Heart right ventricle (tissue), 16 donors: ENCODE data around the gene NNT. TPM values are rescaled to one million over a fixed set of nuclear protein-coding genes. Genes with fewer than 3 reads are reported as not detected.

Source experiments
- ATAC-seq, 8 donors: fragments of 200-7000 bp; cut with Tn5 transposase; one replicate each; pipeline ENCODE4 v1.9.1; 2020; ENCODE audit warnings: mild to moderate bottlenecking in 8 of 8, moderate library complexity in 8 of 8, moderate number of reproducible peaks in 1 of 8
- DNase-seq, 2 donors: peaks; one replicate each; pipeline ENCODE4 v3.0.0-alpha.2; 2020
- H3K27ac ChIP-seq, 10 donors: fragments of 200-600 bp; sonication (generic) in 2 of 10; one replicate each; pipeline versions ENCODE4 v1.5.0 to v1.8.0; 2020 to 2022; ENCODE audit warnings: mild to moderate bottlenecking in 3 of 10
- H3K27me3 ChIP-seq, 7 donors: fragments of 200-600 bp; one replicate each; pipeline ENCODE4 v1.8.0; 2021 to 2022; ENCODE audit warnings: mild to moderate bottlenecking in 2 of 7
- H3K36me3 ChIP-seq, 9 donors: fragments of 200-600 bp; sonication (generic) in 1 of 9; one replicate each; pipeline versions ENCODE4 v1.5.0 to v1.8.0; 2020 to 2022; ENCODE audit warnings: mild to moderate bottlenecking in 2 of 9
- H3K4me1 ChIP-seq, 9 donors: fragments of 200-600 bp; sonication (generic) in 1 of 9; one replicate each; pipeline versions ENCODE4 v1.5.0 to v1.8.0; 2020 to 2022; ENCODE audit warnings: mild to moderate bottlenecking in 4 of 9
- H3K4me3 ChIP-seq, 10 donors: fragments of 200-600 bp; sonication (generic) in 2 of 10; one replicate each; pipeline versions ENCODE4 v1.5.0 to v1.8.0; 2020 to 2022; ENCODE audit warnings: mild to moderate bottlenecking in 7 of 10, moderate library complexity in 2 of 10
- H3K9me3 ChIP-seq, 11 donors: fragments of 200-600 bp in 10 of 11; sonication (generic) in 2 of 11; one replicate each; pipeline versions ENCODE4 v1.5.0 to v1.8.0; 2013 to 2022; ENCODE audit warnings: mild to moderate bottlenecking in 2 of 11, control low read depth in 1 of 11, moderate library complexity in 1 of 11
- WGBS, 2 donors: extraction: QIAGEN DNeasy Blood & Tissue Kit; methylation state at CpG; one replicate each; pipeline ENCODE4 v1.1.7; 2013; ENCODE audit warnings: inconsistent platforms in 1 of 2; 5-methylcytosine and 5-hydroxymethylcytosine counted together
- intact Hi-C, 10 donors: fragments of 100-400 bp; cut with DNase I; formaldehyde crosslinking; loops; one replicate each; pipeline versions ENCODE4 v1.11.1 to v1.14.2; 2022
- polyA plus RNA-seq, 2 donors: library from polyadenylated mRNA; stranded (reverse); fragments of 200-250 nt; gene quantifications; one replicate each; pipeline ENCODE4 v1.2.3, GENCODE V29; 2013
- total RNA-seq, 10 donors: library from RNA; stranded (reverse); fragmentation: NEBNext Ultra II Directional in 3 of 10; extraction: Animal tissue kit (Norgen Biotek cat#: 25700) in 3 of 10; gene quantifications; one replicate each; pipeline versions ENCODE4 v1.2.1 to v1.2.4, GENCODE V29; 2021 to 2023
- TF ChIP-seq, protein P1 (sequence below), 9 donors: fragments of 200-600 bp; sonication (generic) in 2 of 9; IDR thresholded peaks; one replicate each; pipeline versions ENCODE4 v1.5.0 to v1.8.0; 2021 to 2022; ENCODE audit warnings: antibody characterized with exemption in 9 of 9, mild to moderate bottlenecking in 5 of 9, moderate library complexity in 1 of 9
- donor health status: Arrhythmogenic right ventricular cardiomyopathy.
- donor health status: ischemic (EF 13 %, LVEDD 7.1; RV severe dilation, severe dysfunction).
- donor health status: healthy with polysubstance abuse.
- donor health status: DM: no; HTN: yes; CAD: no.
- donor health status: DM: no; HTN: no; CAD: no.
- donor health status: ischemic (EF 25% LVEDD 6.9; RV normal size, moderate dysfunction).
- donor health status: ischemic (EF 25% LVEDD 5.7; RV mildly dilated, moderate dysfunction).
- donor health status: healthy.
- donor health status: DM: yes; HTN: yes; CAD: no.
- donor health status: Ischemic cardiomyopathy.
- donor health status: ischemic (EF 35%, LVEDD 5.7; RV mildly dilated, moderate dysfunction).
- donor health status: nonischemic (EF 11% LVEDD 7.7; RV severe dilation, severe dysfunction).
- donor health status: DM: yes; HTN: yes; CAD: no.
- donor health status: PGD.
- donor health status: ischemic (EF 29% LVEDD 5.4; RV normal size, mild dysfunction).
- donor health status: nonischemic (EF 23%, LVEDD 6.1; RV moderate dilation, normal function).

Gene NNT
- total and polyA plus RNA-seq, 12 donors: 40.8 to 731 (median 609) TPM

DNA sequence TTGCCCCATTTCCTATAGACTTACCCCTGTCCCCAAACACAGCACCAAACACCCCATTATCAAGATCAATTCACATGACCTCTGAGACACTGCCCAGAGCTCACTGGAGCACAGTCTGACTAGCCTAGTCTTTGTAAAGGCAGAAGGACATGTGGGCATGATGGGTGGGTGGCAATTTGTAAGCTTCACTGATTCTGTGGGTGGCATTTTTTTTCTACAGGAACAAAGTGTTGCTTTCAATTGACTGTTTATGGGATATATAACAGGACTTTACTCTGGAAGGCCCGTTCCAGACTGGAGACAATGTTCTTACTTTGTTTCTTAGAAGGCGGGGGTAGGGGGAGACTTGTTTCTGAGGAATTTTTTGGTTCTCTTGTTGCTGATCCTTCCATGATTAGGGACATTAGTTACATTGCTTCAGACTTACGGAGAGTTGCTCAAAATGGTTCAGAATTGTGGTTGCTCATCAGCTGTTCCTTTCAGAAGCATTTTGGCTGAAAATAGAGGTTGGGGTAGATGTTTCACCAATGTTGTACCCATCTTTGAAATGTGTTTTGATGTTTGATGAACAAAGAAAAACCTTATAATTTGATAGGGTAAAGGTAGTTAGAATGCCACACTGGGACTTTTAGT is 20.2 kb downstream of the NNT start:
- no peaks in the 10 kb centered on the region for H3K9me3 ChIP-seq
- H3K4me1 ChIP-seq: peaks cover 0 to 36% (median 17%) of the 10 kb centered on the region in 9 donors
- DNase-seq (no peak), ATAC-seq (peak in 3 of 8 donors; percentile 25 to 40 (median 32))
- 94% methylated on average over 3 of the region's 3 CpGs for WGBS, 2 donors
- TF ChIP-seq, protein P1, sequence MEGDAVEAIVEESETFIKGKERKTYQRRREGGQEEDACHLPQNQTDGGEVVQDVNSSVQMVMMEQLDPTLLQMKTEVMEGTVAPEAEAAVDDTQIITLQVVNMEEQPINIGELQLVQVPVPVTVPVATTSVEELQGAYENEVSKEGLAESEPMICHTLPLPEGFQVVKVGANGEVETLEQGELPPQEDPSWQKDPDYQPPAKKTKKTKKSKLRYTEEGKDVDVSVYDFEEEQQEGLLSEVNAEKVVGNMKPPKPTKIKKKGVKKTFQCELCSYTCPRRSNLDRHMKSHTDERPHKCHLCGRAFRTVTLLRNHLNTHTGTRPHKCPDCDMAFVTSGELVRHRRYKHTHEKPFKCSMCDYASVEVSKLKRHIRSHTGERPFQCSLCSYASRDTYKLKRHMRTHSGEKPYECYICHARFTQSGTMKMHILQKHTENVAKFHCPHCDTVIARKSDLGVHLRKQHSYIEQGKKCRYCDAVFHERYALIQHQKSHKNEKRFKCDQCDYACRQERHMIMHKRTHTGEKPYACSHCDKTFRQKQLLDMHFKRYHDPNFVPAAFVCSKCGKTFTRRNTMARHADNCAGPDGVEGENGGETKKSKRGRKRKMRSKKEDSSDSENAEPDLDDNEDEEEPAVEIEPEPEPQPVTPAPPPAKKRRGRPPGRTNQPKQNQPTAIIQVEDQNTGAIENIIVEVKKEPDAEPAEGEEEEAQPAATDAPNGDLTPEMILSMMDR (IDR thresholded peaks at IDR 0.05): no peak
- H3K4me3 ChIP-seq: no peak overlapping the region
- H3K36me3 ChIP-seq: peaks cover 0 to 87% (median 5%) of the 10 kb centered on the region in 9 donors
- H3K27me3 ChIP-seq: no peaks in the 10 kb centered on the region
- intact Hi-C loops: no loop called here
- peak overlapping the region in 1 of 10 donors; percentile 7 for H3K27ac ChIP-seq

DNA sequence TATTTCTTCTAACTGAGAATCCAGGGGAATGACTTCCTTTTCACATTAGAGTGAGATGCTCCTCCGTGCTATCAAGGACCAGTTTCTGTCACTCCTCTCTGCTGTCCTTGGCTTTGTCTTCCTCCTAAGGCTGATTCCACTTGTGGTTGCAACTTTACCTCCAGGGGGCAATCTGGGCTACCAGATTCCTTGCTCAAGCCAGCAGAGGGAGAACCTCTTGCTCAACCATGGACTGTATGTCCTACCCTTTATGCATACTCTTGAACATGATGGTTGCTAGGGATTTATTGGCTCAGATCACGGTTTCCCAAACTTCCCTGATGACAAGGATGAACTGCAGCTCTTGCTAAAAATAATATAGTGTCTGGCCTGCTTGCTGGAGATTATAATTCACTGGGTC is 24.0 kb downstream of the NNT start:
- peak overlapping the region in 3 of 10 donors; percentile 4 to 34 (median 15) for H3K27ac ChIP-seq
- intact Hi-C loops: no loop called here
- 55 to 65% methylated on average over 2 of the region's 2 CpGs for WGBS, 2 donors

DNA sequence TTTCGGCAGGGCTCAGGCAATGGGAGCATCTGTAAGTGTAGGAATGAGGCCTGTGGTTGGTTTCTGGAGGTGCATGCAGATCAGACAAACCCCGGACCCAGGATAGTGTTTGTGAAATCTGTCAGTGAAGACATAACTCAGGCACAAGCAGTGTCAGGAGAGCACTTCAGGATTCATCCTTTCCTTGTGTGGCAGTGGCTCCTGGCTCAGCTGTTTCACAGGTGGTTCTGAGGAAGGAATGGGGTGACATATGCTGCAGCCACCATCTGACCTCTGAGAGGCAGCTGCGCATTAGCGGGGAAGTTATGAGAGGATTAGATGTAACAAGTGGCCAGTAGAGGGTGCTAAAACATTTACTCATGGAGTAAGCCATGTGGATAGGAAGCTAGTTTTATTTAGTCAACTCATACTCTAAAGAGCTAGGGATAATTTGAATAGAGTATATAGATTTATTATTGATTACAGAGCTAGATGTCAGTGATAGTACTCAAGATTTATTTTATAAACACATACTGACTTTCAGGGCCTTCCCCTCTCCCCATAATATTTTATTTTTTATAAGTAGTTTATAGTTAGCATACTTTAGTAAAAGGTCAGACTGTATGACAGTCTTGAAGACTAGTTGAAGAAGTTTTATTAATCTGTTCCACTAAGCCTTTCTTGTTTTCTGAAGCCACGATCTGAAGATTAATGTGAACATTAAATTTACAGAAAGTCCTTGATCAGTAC is 28.4 kb downstream of the NNT start:
- TF ChIP-seq, protein P1 (IDR thresholded peaks at IDR 0.05): peak; percentile 31 to 81 (median 69)
- peak; percentile 68 to 87 (median 81) for ATAC-seq
- DNase-seq: peak; percentile 16 to 65
- Histone ChIP-seq H3K36me3 (peaks cover 0 to 72% (median 15%) of the 10 kb centered on the region in 9 donors), H3K27me3 (no peaks in the 10 kb centered on the region), H3K4me1 (peaks cover 5 to 76% (median 41%) of the 10 kb centered on the region in 9 donors), H3K4me3 (no peak overlapping the region), H3K9me3 (no peaks in the 10 kb centered on the region), H3K27ac (peak overlapping the region in 3 of 10 donors; percentile 1 to 65 (median 4))
- WGBS, 2 donors: 42 to 50% methylated on average over 5 of the region's 5 CpGs
- intact Hi-C loops: loop anchor here in 1 of 10 donors (10.0 kb wide), 1 partner anchor 1143 kb away; no protein-coding TSS in a partner anchor

More for the DNA sequence above, 24.0 kb downstream of the NNT start:
- DNase-seq: peak in 1 of 2 donors; percentile 36
- peak; percentile 60 to 96 (median 84) for ATAC-seq
- Histone ChIP-seq H3K4me3 (no peak overlapping the region), H3K9me3 (no peaks in the 10 kb centered on the region), H3K36me3 (peaks cover 0 to 82% (median 8%) of the 10 kb centered on the region in 9 donors), H3K27me3 (no peaks in the 10 kb centered on the region), H3K4me1 (peaks cover 0 to 48% (median 6%) of the 10 kb centered on the region in 9 donors)
- TF ChIP-seq, protein P1 (IDR thresholded peaks at IDR 0.05): peak in 8 of 9 donors; percentile 17 to 75 (median 58)

DNA sequence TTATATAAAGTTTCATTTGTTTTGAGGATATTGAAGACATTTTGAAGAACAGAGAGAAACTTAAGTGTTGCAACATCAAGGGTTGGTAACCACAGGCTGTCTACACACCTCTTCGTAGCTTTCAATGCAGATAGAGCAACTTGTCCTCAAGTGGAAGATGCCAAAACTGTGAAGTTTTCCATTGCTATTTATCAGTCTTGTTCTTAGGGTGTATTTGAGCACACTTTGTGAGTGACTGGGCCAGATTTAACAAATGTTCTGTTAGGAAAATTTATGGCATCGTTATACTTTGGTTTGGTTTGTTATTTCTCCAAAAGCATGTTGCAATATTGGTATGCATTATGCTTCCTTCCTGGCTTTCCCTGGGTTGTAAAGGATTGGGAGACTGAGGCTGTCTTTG is 31.6 kb downstream of the NNT start:
- no peaks in the 10 kb centered on the region for H3K9me3 ChIP-seq
- no peak for ATAC-seq
- TF ChIP-seq, protein P1 (IDR thresholded peaks at IDR 0.05): no peak
- intact Hi-C loops: loop anchor here in 1 of 10 donors (10.0 kb wide), 1 partner anchor 1140 kb away; no protein-coding TSS in a partner anchor
- DNase-seq: no peak
- no peaks in the 10 kb centered on the region for H3K27me3 ChIP-seq
- H3K4me1 ChIP-seq: peaks cover 5 to 87% (median 52%) of the 10 kb centered on the region in 9 donors
- peak overlapping the region in 3 of 10 donors; percentile 2 to 15 (median 9) for H3K27ac ChIP-seq
- no peak overlapping the region for H3K4me3 ChIP-seq
- 71 to 77% methylated on average over 2 of the region's 2 CpGs for WGBS, 2 donors
- H3K36me3 ChIP-seq: peaks cover 0 to 68% (median 7%) of the 10 kb centered on the region in 9 donors
